ENCODE measurements around the gene PLXNC1.

The PLXNC1 gene

GRCh38 chr12:94245631-94246383 is 97.4 kb downstream of the PLXNC1 start:
- DNase-seq = no peak

- DNase-seq = no peak
These were observed 98.9 kb downstream of the PLXNC1 start for GRCh38 chr12:94247246-94247645.

- no peak for DNase-seq
These were observed 100.2 kb downstream of the PLXNC1 start for GRCh38 chr12:94248582-94248981.

DNA sequence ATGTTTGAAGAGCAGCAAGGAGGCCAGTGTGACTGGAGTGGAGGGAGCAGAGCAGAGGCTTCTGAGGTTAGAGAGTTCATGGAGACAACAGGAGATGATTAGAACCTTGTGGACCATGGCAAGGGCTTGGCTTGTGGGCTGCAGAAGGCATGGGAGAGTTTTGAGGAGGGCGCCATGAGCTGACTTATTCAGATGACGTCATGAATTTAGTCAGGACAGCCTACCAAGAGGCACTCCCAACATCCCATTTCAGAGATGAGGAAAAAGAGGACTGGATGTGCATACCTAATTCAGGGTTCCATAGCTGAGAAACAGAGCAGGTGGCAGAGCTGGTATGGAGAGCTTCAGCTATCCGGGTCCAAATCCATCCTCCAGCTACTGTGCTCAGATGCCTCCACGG is 101.8 kb downstream of the PLXNC1 start:
- DNase-seq = no peak

GRCh38 chr12:94254270-94254669 is 105.9 kb downstream of the PLXNC1 start:
- DNase-seq = no peak

- no peak for DNase-seq
These were observed 106.6 kb downstream of the PLXNC1 start for GRCh38 chr12:94255006-94255405.

DNA sequence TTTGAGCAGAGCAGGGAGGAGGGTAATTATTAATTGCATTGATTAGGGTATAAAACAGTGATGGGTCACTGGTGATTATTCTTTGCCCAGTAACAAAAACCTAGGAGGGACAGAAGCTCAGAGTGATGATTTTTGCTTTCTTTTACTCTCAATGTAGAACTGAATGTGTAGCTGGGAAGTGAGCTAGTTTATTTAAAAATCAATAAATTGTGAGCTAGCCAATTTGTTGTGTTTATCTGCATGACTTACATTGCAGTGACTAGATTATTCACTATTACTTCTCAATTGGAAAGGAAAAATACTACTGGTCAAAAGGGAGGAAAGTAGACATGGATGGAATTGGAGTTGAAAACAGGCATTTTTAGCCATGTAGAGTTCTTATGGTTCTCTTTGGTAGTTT is 107.1 kb downstream of the PLXNC1 start:
- no peak for DNase-seq

GRCh38 chr12:94258593-94258992 is 110.2 kb downstream of the PLXNC1 start:
- DNase-seq = no peak

DNA sequence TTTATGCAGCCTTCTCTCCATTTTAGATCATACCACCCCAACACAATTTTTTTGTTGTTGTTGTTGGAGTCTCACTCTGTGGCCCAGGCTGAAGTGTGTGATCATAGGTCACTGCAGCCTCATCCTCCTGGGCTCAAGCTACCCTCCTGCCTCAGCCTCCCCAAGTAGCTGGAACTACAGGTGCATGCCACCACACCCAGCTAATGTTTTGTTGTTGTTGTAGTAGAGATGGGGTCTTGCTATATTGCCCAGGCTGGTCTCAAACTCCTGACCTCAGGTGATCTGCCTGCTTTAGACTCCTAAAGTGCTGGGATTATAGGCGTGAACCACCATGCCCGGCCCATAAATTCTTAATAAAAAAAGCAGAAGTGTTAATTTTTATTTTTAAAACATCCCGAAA is 111.6 kb downstream of the PLXNC1 start:
- no peak for DNase-seq

- no peak for DNase-seq
These were observed 112.3 kb downstream of the PLXNC1 start for GRCh38 chr12:94260717-94261116.

DNA sequence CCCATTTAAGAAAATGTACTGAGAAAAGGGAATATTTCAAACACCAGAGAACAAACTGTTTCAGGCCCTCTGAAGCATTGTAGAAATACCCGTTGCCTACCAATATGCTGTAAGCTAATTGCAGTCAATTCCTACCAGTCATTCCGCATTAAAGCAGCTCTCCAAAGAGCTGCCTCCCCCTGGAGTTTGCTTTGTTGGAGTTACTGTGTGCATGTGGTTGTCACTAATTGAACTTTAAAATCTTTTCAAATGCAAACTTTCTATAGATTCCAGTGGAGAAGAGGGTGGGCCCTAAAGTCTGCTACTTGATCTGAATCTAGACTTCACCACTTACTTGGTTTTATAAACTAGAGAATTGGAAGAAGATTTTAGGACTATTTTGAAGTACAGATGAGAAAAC is 112.7 kb downstream of the PLXNC1 start:
- DNase-seq = no peak

DNA sequence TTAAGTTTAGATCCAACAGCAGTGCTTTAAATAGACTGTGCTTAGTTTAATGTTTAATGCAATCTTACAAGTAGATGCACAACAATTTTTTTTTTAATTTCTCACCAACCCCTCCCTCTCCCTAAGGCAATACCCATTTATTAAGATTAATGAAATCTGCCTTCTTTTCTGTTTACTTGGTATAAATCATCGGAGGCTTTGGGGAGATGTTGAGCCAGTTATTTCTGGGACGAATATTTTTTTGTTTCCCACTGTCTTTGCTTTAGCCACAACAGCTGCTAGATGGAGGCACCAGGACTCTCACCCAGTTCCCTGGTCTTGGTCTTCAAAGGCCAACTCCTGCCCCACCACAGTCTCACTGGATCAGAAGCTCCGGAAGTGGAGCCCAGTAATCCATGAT is 113.4 kb downstream of the PLXNC1 start:
- DNase-seq = no peak

GRCh38 chr12:94262228-94263010 is 114.0 kb downstream of the PLXNC1 start:
- DNase-seq = peak; percentile 86

GRCh38 chr12:94263011-94263811 is 114.8 kb downstream of the PLXNC1 start:
- DNase-seq = no peak

- DNase-seq = no peak
These were observed 115.7 kb downstream of the PLXNC1 start for GRCh38 chr12:94263905-94264561.

DNA sequence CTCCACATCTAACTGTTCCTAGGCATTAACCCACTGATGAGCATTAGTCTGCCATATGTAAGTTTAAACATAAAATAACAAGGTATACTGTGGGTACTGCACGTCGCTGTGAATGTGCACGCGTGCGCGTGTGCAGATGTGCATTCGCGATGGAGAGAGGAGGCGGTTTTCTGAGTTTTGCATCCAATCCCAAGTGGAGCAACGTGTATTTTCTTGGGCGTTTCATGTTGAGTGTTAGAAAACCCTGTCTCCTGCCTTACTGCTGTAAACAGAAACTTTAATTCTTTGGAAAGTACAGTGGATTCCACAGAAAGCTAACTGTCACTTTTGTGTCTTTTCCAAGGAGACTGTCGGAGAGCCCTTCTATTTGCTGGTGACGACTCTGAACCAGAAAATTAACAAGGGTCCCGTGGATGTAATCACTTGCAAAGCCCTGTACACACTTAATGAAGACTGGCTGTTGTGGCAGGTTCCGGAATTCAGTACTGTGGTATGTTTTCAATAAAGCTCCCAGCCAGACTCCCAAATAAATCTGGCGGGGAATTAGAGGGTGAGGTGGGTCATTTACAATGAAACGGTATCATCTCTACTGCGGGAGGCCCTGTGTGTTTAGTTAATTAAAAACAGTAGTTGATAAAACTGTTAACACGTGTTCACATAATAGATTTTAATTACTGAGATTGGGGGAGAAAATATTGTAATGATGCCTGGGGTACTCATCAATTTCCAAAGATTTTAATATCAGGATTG is 116.5 kb downstream of the PLXNC1 start:
- no peak for DNase-seq

DNA sequence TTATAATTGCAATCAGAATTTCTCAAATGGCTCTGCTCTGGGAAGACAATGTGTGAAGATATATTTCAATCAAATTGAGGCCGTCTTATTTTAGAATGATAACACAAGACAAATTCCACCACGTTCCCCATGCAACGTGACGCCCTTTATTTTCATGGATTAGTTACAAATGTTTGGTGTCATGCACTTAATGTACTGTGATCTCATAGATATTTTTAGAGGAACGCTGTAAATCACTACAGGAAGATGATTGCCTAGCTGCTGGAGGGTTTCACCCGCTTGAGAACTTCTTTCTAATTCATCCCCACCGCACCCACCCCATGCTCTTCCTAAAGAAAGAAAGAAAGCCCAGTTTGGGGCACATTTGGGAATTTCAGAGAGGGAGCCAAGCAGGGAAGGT is 117.2 kb downstream of the PLXNC1 start:
- no peak for DNase-seq

GRCh38 chr12:94265966-94266745 is 117.8 kb downstream of the PLXNC1 start:
- DNase-seq = no peak

GRCh38 chr12:94266796-94267536 is 118.6 kb downstream of the PLXNC1 start:
- peak; percentile 25 for DNase-seq

DNA sequence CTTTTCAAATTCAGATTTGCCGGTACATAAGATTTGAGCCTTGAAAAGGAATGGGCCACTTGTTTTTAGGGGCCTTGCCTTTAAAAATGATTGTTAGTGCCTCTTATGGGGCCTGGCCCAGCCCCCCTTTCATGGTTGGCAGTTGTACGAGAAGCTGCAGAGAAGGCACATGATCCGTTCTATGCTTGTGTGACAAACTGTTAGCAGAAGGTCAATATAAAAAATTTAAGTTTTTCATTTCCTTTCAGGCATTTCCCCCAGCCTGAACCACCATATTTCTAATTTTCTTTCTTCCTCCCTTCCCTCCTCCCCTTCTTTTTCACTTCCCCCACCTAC is 119.1 kb downstream of the PLXNC1 start:
- DNase-seq = no peak

DNA sequence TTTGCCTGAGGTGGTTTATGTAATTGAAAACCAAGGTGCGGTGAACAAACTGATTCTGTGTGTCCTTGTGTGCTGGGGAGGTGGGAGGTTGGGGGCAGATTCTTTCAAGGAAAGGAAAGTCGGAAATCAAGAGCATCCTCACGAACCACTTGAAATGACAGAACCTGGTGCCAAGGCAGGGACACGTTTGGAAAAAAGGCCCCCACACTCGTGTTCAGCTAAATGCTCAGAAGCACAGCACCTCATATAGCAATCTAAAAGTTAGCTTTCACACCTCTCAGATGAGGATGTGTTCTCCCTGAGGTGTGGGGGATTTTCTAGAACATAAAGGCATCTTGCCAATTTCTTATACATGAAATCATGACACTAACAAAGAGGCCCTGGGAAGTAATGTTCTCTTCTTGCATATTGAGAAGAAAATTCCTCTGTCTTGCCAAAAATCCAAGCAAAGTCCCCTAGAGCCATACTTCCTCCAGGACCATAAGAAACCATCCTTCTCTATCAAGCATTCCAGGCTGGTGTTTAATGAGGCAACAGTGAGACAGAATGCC is 119.6 kb downstream of the PLXNC1 start:
- DNase-seq = no peak
